NCI-H2029 treated with DMSO at 0.1 percent for 48 hours (cell line): ENCODE data around the gene ADAMTS6.

Experiments used
- DNase-seq: peaks from one replicate; lab custom pipeline; 2025; lab: John Stamatoyannopoulos, UW

Gene ADAMTS6

DNA sequence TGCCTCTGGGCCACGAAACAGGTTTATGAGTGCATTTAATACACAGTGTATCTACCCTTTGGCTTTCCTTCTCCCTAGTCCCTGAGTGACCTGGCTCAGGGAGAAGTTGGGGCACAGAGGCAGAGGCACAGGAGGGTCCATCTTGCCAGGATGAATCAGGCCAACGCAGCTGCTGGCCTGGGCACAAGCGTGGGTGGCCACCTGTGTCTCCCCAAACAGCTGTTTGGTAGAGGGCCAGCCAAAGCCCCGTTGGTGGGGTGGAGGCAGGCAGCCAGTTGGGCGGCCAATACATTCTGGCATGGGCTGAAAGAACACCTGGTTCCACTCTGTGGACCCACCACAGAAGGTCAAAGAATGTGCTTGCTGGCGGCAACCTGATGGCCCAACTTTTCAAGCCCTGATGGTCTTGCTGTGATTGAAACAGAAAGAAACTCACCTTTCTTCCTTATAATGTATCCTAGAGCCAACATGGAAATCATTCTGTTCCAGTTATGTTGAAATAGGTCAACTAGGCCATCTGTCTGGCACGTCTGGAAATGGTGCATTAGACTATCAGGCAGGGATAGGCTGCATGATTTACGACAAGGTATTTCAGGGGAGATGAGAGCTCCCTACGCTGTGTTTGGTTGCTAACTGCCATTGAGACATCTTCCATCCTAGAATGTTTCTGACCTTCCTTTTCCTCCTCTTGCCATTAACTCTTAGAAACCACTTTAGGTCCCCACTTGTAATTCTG lies 337.4 kb downstream of the ADAMTS6 start:
- DNase-seq, result no peak

DNA sequence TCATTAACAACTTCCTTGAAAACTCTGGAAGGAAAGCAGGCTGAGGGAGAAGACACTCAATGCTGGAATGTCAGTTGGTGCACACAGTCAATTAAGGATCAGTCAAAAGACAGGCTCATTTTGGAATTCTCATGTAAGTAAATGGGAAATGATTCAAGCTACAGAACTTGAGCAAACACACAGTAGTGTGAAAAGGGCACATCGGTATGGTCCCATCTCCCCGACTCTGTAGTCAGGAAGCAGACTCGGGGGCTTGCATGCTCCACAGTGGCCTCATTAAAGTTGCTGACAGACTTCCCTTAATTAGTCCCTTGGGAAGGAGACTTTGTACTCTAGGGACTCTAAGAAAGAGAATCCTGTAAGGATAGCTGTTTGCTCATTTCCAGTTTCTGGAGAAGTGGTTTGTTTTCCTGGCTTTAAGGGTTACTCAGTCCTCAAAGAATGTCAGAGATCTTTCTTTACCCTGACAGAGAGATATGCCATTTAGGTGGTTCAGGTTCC lies 339.2 kb downstream of the ADAMTS6 start:
- no peak for DNase-seq

DNA sequence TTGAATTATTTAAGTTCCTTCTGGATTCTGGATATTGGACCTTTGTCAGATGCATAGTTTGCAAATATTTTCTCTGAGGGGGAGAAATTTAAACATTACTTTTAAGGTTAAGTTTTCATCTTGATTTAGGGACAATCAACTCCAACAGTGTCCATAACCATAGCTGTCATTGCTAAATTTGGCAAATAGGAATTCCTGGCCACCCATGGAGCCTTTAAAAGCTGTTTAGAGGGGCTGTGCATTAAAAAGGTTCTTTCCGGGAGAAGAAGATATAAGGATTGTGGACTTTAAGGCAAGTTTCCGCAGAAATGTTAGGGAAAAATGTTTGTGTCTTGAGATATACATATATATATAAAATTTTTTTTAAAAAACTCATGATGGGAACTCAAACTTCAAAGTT lies 339.7 kb downstream of the ADAMTS6 start:
- no peak for DNase-seq

DNA sequence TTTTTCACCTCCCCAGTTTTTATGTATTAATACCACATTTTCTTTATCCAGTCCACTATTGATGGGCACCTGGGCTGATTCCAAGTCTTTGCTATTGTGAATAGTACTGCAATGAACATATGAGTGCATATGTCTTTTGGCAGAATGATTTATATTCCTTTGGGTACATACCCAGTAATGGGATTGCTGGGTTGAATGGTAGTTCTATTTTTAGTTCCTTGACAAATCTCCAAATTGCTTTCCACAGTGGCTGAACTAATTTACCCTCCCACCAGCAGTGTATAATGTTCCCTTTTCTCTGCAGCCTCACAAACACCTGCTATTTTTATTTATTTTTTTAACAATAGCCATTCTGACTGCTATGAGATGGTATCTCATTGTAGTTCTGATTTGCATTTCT lies 340.2 kb downstream of the ADAMTS6 start:
- no peak for DNase-seq

DNA sequence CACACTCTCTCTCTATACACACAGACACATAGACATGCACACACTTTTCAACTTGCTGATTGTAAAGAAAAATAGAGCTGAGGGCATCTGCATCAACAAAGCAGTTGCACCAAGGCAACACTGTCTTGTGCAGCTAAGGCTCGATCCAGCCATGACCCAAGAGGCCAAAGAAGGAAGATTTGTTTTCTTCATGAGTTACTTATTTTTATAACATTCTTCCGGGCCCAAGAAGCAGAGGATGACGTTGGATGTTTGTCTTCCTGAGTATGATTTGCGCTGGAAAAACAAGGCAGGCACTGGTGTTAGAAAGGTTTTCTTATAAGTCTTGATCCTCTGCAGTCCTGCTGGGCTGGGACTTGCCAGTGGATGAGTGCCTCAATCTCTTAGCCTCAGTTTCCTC lies 344.1 kb downstream of the ADAMTS6 start:
- no peak for DNase-seq

DNA sequence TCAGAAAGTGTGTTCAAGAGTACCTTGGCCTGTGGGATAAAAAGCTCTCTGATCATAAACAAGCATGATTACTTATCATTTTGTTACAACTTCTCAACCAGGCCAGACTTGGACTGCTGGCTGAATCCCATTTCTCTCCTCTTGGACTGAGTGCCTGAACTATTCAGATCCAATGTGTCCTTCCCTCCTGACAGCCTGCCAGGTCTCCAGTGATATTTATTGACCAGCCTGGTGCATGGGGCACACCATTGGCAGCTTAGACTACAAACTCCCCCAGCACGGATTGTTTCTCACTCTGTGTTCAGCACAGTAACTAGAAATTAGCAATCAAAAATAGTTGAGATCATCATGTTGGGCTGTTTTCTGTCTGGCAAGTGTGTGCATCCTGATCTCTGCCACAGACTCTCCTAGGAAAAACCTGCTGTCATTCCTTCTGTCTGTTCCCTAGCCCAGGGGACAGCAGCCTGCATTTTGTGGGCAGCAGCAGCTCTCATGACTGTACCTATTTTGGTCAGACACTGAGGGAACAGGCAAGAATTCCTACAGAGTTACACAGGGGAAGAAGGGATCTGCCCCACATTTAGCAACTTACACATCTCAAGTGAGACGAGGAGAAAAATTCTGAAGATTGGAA lies 348.1 kb downstream of the ADAMTS6 start:
- DNase-seq, result no peak

DNA sequence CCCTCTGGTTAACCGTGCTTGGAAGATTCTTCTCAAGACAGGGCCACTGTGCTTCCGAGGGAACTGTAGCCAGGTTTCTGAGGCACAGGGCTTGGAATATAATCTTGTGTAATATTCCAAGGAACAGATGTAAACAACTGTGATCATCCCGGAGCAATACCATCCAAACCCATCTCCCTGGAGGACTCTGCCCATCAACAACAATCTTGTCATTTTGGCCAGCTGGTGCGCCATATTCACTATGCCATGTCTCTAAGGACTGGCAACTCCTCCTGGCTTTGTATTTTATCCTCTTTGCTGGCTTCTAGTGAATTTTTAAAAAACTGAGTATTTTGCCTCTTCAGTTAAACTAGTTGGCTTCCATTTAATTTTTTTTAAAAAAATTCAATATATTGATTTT lies 349.3 kb downstream of the ADAMTS6 start:
- no peak for DNase-seq

DNA sequence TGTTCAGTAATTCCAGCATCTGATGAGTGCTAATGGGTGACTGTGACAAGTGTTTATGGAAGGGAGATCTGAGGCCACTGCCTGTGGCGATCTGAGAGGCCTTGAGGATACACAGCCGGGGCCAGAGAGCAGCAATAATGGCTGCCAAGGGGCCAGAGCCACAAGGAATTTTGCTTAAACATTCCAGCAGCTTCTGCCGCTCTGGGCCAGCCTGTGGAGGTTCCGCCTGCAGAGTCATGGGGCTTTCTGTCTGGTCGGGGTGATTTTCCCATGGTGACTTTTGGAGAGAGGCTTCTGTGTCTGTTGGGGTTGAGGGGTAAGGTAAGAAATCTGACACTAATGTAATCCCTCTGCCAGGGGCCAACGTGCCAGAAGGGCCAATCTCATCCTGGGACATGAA lies 353.5 kb downstream of the ADAMTS6 start:
- no peak for DNase-seq

DNA sequence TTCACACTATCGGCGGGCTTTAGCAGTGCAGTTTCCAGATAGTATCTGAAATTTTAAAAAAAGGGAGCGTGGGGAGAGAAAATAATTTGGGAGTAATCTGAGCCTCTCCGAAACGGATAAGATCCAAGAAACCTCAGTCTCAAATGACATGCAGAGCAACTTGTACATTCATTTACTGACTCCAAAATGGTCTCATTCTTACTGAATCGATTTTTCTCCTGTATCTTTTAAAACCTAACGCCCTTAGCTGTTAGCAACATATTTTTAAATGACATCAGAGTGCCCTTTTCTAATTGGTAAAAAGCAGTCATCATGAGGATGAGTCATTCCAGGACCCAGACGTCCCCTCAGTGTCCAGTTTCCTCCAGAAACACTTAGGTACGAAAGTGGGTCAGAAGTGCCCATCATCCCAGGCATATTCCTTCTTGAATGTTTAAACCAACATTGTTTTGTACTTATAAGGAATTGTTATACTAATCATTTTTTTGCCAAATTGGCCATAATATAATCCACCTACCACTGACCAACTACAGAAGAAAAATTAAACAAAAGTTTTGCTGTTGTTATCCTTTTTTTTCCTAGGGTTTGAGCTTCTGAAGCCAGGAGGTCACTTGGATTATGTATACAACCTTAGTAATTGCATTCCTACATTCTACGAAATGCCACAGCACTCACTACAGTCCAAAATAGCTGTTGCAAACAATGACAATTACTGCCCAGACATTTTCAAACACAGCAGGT lies 354.4 kb downstream of the ADAMTS6 start:
- DNase-seq, result no peak

DNA sequence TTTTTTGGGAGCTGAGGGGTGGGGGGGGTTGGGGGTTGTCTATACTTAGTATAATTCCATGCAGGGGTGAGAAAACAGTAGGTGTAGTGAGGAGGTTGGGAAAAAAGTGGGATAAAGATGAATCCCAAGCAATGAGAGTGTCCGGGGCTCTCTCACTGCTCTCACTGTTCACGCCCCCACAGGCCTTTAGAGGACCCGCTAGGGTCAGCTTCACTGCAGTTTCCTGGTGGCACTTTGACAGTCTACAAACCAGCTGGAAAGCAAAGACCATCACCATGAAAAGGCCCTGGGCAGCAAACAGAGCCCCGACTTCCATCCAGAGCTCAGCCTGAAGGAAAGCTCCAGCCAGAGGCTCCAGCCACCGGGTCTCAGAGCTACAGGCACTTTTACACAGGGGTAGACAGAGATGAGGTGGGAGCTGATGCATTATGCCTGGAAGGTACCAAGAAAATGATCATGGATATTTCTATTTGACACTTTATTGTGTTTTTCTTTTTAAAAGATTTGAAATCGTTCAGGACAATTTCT lies 355.1 kb downstream of the ADAMTS6 start:
- no peak for DNase-seq

DNA sequence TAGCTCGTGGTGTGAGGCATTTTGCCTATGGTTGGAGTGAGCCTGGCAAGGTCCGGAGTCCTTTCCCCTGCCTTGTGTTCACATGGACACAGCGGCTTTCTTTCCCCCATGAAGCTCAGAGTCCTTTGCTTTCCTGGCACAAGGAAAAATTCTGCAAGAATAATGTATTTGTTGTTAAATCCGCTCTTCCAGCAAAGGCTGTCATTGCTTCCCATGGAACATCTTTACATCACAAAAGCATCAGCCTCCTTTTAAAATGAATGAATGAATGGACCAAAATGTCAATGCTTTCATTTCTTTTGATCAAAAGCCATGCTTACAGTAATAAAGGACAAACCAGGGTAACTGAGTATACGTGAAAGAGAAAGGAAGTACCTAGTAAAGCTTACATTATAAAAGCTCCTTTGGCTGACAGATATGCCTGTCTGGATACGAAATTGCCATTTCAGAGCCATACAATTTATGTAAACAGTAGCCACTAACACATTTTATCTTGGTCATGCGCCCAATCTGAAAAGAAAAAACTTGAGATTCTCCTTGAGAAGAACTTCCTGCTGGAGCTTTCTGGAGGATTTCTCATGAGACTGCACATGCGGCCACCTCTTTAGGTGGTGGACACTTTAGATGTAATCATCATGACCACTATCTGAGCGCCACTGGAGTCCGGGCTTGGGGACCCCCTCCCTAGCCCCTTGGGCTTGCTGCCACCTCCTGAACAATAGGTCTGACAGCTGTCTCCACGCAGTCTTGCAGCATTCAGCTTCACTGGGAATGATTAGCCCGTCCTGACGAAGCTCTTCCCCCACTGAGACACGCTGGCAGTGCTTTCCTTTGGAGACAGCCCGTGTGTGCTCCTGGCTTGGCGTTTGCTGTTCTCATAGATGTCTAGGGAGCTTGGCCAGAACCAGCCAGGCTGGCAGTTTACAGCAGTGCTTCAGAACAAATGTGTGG lies 355.9 kb downstream of the ADAMTS6 start:
- no peak for DNase-seq

DNA sequence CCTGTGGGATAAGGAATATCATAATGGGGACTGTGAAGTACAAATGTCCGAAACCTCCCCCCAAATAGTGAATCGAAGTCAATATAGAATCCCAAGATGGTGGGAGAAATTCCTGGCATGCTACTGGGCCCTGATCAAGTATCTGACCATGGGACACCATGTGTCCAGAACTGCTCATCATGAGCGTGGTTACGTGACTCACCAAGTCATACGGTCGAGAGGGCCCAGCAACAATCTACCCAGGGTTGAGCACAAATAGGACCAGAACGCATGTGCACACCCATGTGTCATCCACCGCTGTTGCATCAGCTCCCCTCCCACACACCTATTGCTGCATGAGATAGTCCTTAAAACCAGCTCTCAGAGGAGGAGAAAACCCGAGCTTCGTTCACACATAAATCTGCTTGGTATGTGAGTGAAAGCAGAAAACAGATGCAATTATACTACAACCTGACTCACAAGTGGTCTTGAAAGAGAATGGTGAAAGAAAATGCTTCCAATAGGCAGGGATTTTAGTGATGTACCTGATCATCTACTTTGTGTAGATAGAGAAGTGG lies 359.8 kb downstream of the ADAMTS6 start:
- DNase-seq, result no peak

DNA sequence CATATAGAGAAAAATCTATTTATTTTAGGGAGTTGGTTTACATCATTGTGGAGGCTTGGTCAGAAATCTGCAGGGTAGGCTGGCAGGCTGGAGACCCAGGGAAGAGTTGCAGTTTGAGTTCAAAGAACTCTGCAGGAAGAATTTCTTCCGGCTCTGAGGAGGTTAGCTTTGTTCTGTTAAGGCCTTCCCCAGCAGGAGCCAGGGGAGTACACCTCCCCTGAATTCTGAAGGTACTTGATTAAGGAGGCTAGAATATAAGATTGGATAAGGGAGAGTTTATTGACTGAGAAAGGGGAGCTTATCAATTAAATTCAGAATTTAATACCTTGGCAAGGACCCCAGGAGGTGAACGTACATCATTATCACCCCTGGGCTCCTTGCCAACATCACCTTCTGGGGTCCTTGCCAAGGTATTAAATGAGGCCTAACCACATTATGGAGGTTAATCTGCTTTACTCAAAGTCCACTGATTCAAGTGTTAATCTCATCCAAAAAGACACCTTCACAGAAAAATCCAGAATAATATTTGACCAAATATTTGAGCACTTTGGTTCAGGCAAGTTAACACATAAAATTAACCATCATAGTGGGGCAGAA lies 361.3 kb downstream of the ADAMTS6 start:
- DNase-seq, result peak; percentile 71

DNA sequence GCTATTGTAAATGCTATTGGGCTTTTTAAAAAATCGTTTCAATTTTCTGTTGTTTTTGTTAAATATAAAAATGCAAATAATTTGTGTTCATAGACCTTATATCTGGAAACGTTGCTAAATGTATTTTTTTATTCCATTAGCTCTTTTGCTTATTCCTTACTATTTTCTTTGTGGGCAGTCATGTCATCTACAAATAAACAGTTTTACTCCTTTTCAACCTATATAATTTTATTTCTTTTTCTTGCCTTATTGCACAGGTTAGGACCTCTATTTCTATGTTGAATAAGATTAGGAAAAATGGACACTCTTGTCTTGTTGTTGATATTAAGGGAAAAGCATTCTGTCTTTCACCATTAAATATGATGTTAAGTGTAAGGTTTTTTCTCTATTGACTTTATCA lies 364.2 kb downstream of the ADAMTS6 start:
- no peak for DNase-seq

DNA sequence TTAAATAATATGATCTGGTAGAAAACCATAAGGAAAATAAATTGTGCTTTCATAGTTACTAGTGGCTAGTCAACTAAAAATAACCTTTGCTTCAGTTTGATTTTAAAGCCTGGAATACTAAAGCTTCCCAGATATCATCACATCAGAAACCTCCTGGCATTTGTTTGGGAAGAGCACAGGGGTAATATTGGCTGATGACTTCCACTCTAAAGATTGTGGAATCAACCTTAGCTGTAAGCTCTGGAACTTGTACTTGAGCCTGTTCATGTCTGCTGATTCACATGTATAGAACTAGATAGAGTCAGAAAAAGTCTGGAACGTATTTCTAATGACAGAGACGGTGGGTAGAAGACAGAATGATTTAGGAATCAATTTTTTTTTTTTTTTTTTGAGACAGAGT lies 367.9 kb downstream of the ADAMTS6 start:
- no peak for DNase-seq

DNA sequence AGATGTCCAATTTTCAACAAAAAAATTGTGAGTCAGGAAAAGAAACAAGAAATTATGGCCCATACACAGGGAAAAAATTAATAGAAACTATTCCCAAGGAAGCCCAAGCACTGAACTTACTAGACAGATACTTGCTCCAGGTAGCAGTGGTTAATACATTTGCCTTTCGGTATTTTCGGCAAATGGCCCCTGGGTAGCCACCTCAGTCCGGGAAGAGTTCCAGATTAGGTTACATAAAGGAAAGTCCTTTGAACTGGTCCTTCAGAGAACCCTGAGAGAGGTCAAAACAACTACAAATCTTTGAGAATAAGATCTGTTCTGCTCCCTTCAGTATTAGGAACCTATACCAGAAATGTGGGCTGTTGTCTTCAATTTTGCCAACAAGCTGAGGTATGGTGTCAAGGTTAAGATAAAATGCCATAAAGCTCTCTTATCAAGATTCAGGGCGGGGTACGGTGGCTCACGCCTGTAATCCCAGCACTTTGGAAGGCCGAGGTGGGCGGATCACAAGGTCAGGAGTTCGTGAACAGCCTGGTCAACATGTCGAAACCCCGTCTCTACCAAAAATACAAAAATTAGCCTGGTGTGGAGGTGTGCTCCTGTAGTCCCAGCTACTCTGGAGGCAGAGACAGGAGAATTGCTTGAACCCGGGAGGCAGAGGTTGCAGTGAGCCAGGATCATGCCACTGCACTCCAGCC lies 369.6 kb downstream of the ADAMTS6 start:
- no peak for DNase-seq

DNA sequence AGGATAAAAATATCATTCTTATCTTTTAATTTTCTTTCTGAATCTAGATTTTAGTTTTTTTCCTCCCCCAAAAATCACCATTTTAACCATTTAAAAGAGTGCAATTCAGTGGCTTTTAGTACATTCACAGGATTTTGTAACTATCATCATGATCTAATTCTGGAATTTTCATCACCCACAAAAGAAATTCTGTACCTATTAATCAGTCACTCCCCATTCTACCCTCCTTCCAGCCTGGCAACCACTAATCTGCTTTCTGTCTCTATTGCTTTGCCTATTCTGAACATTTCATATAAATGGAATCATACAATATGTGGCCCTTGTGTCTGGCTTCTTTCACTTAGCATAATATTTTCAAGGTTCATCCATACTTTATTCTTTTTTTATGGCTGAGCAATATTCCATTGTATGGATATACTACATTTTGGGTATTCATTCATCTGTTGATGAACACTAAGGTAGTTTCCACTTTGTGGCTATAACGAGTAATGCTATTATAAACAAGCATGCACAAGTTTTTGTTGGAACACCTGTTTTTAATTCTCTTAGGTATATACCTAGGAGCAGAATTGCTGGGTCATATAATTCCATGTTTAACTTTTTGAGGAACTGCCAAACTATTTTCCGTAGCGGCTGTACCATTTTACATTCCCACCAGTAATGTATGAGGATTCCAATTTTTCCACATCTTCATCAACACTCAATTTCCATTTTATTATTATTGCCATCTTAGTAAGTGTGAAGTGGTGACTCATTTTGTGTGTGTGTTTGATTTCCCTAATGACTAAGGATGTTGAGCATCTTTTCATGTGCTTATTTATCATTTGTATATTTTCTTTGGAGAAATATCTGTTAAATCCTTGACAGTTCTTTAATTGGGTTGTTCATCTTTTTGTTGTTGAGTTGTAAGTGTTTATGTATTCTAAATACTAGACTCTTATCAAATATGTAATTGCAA lies 372.7 kb downstream of the ADAMTS6 start:
- no peak for DNase-seq

DNA sequence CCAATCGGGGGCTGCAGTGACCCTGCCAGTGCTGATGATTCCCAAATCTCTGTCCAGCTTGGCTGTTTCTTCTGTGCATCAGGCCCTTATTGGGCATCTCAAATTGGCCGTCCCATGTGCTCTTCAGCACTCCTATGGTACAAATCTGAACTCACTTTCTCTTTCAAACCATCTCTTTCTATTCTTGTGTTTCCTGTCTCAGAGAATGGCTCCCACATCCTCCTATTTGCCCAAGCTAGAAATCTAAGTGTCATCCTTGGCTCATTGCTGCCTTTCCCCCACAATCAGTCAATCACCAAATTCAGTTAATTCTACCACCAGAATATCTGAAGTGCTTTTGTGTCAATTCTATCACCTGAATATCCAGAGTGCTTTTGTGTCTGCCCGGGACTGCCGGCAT lies 376.4 kb downstream of the ADAMTS6 start:
- DNase-seq, result no peak

DNA sequence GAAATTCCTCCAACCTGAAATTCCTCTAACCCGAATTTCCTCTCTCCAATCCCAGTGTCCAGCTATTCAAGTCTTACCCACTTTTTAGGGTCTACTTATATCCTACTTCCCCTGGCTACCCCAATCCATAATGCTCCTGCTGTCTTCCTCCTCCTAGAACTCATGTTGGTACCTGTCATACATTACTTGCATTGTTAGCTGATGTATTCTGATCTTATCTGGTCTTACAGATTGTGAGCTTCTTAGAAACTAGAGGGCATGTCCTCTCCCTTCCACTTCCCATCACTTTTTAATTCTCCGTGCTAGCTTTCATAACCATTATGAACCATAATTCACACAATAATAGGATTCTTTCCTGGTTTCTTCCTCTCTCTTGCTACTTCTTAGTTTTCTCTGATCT lies 376.9 kb downstream of the ADAMTS6 start:
- DNase-seq, result no peak
